Activated CD4-positive, alpha-beta T cell treated with anti-CD3 and anti-CD28 coated beads for 4 hours (primary cell): Measurements from ENCODE around the gene GPR157.

ENCODE experiments used
- DNase-seq, 2 donors: peaks; one replicate each; pipeline ENCODE4 v3.0.0-alpha.2; 2020

The GPR157 gene

GRCh38 chr1:9086045-9086444 lies 42.9 kb downstream of the GPR157 start:
- no peak for DNase-seq

- no peak for DNase-seq
Measured at GRCh38 chr1:9085306-9085940, 43.5 kb downstream of the GPR157 start.

- no peak for DNase-seq
Measured at GRCh38 chr1:9084906-9085305, 44.0 kb downstream of the GPR157 start.

GRCh38 chr1:9081473-9081872 lies 47.4 kb downstream of the GPR157 start:
- DNase-seq = no peak

GRCh38 chr1:9080705-9081291 lies 48.1 kb downstream of the GPR157 start:
- no peak for DNase-seq

- DNase-seq = no peak
Measured at GRCh38 chr1:9079988-9080704, 48.8 kb downstream of the GPR157 start.

- DNase-seq = no peak
Measured at GRCh38 chr1:9078752-9079500, 50.0 kb downstream of the GPR157 start.

GRCh38 chr1:9078015-9078751 lies 50.7 kb downstream of the GPR157 start:
- no peak for DNase-seq

GRCh38 chr1:9075022-9075421 lies 53.9 kb downstream of the GPR157 start:
- no peak for DNase-seq

- DNase-seq = no peak
Measured at GRCh38 chr1:9073143-9073542, 55.8 kb downstream of the GPR157 start.

- no peak for DNase-seq
Measured at GRCh38 chr1:9071554-9072235, 57.2 kb downstream of the GPR157 start.

GRCh38 chr1:9070486-9070885 lies 58.4 kb downstream of the GPR157 start:
- DNase-seq = no peak

GRCh38 chr1:9069326-9070100 lies 59.4 kb downstream of the GPR157 start, which contains the start of gene SLC2A5:
Gene SLC2A5 (minus strand): TSS chr1:9069635. CDS start chr1:9069536, 99 bp downstream.
- DNase-seq = no peak

- DNase-seq = no peak
Measured at GRCh38 chr1:9068981-9069325, 59.9 kb downstream of the GPR157 start.

- DNase-seq = no peak
Measured at GRCh38 chr1:9066945-9067807, 61.7 kb downstream of the GPR157 start.

GRCh38 chr1:9065213-9065751 lies 63.6 kb downstream of the GPR157 start:
- DNase-seq = no peak

GRCh38 chr1:9062846-9063245 lies 66.1 kb downstream of the GPR157 start:
- DNase-seq = no peak

GRCh38 chr1:9062021-9062471 lies 66.9 kb downstream of the GPR157 start:
- DNase-seq = no peak

GRCh38 chr1:9061252-9061960 lies 67.5 kb downstream of the GPR157 start:
- no peak for DNase-seq
